Neural crest cell (in vitro differentiated cells): ENCODE data around the gene SERPIND1. TPM values are rescaled to one million over a fixed set of nuclear protein-coding genes. Genes with fewer than 3 reads are reported as not detected.

ENCODE experiments used
- DNase-seq: peaks from one replicate; pipeline ENCODE4 v3.0.0; 2021; ENCODE audit warnings: low read depth, mixed read lengths, low spot score
- H3K27ac Mint-ChIP-seq: one replicate; pipeline ENCODE4 v1.8.0; 2021; ENCODE audit warnings: mild to moderate bottlenecking, mixed read lengths; ENCODE audit not compliant: unreplicated experiment
- H3K27me3 Mint-ChIP-seq: 2 replicates; pipeline ENCODE4 v1.8.0; 2021; ENCODE audit warnings: low read depth, mild to moderate bottlenecking, mixed read lengths
- H3K36me3 Mint-ChIP-seq: 2 replicates; pipeline ENCODE4 v1.8.0; 2021; ENCODE audit warnings: low read depth, mild to moderate bottlenecking, mixed read lengths
- H3K4me1 Mint-ChIP-seq: 2 replicates; pipeline ENCODE4 v1.8.0; 2021; ENCODE audit warnings: mixed read lengths
- H3K4me3 Mint-ChIP-seq: one replicate; pipeline ENCODE4 v1.8.0; 2021; ENCODE audit warnings: mild to moderate bottlenecking, mixed read lengths
- H3K9me3 Mint-ChIP-seq: 2 replicates; pipeline ENCODE4 v1.8.0; 2021; ENCODE audit warnings: mixed read lengths
- CTCF ChIP-seq: fragments of 200-600 bp; sonication (generic); conservative IDR thresholded peaks from 2 replicates; pipeline ENCODE4 v1.5.0; 2021; ENCODE audit warnings: antibody characterized with exemption, mild to moderate bottlenecking
- total RNA-seq: library from RNA; stranded (reverse); gene quantifications from 2 replicates; pipeline ENCODE4 v1.2.1, GENCODE V29; 2021

SERPIND1 gene
- total RNA-seq, 1 donor from 2014 or later = not detected

GRCh38 chr22:20756846-20757245, 17.1 kb upstream of the SERPIND1 start:
- no peak for DNase-seq
- no peak for TF ChIP-seq CTCF
- no peak overlapping the region for H3K4me3 Mint-ChIP-seq
- no peaks in the 10 kb centered on the region for H3K27me3 Mint-ChIP-seq
- no peaks in the 10 kb centered on the region for H3K9me3 Mint-ChIP-seq
- H3K36me3 Mint-ChIP-seq = peaks cover 5% of the 10 kb centered on the region
- H3K27ac Mint-ChIP-seq = no peak overlapping the region
- H3K4me1 Mint-ChIP-seq = no peaks in the 10 kb centered on the region

- Mint-ChIP-seq H3K4me3 (no peak overlapping the region), H3K4me1 (no peaks in the 10 kb centered on the region), H3K36me3 (peaks cover 5% of the 10 kb centered on the region), H3K27me3 (no peaks in the 10 kb centered on the region), H3K9me3 (no peaks in the 10 kb centered on the region), H3K27ac (no peak overlapping the region)
- no peak for TF ChIP-seq CTCF
- DNase-seq = no peak
Observed at GRCh38 chr22:20758688-20759087, 15.2 kb upstream of the SERPIND1 start.

- TF ChIP-seq CTCF = no peak
- Mint-ChIP-seq H3K4me3 (no peak overlapping the region), H3K27me3 (no peaks in the 10 kb centered on the region), H3K27ac (no peak overlapping the region), H3K9me3 (no peaks in the 10 kb centered on the region), H3K36me3 (peaks cover 12% of the 10 kb centered on the region), H3K4me1 (no peaks in the 10 kb centered on the region)
- DNase-seq = no peak
Observed at GRCh38 chr22:20760084-20760483, 13.8 kb upstream of the SERPIND1 start.

- no peak for TF ChIP-seq CTCF
- Mint-ChIP-seq H3K27me3 (no peaks in the 10 kb centered on the region), H3K9me3 (no peaks in the 10 kb centered on the region), H3K36me3 (peaks cover 12% of the 10 kb centered on the region), H3K4me1 (no peaks in the 10 kb centered on the region), H3K4me3 (no peak overlapping the region), H3K27ac (no peak overlapping the region)
- DNase-seq = no peak
Observed at GRCh38 chr22:20761536-20761935, 12.4 kb upstream of the SERPIND1 start.

GRCh38 chr22:20762233-20762796, 11.6 kb upstream of the SERPIND1 start:
- Mint-ChIP-seq H3K4me1 (no peaks in the 10 kb centered on the region), H3K4me3 (no peak overlapping the region), H3K27ac (no peak overlapping the region), H3K27me3 (no peaks in the 10 kb centered on the region), H3K36me3 (peaks cover 12% of the 10 kb centered on the region), H3K9me3 (no peaks in the 10 kb centered on the region)
- no peak for DNase-seq
- TF ChIP-seq CTCF = no peak
